ENCODE measurements around the gene LYPD6.

Gene LYPD6

DNA sequence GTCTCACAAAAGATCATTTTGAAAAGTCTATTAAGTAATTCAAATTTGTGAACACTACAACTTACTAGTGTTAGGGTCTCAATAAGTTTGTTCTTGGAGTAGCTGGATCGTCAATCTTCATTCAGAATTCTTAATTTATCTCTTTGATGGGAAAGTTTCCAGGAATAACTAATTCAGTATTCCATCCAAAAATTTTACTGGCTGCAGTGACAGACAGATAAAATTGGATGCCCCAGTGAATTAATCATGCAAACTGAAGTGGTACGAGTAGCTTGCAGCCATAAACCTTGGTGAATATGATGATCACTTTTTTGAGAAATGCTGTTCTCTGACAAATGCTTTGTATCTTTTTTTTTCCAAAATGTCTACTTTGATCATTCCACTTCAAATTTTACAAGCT, 112.8 kb downstream of the LYPD6 start:
- peak; percentile 58; the same call in 1 of the 2 replicates for TF ChIP-seq ISL1 (CRISPR knock-in tag; IDR thresholded peaks at IDR 0.05)
- no peak for TF ChIP-seq ESRRG (CRISPR knock-in tag; IDR thresholded peaks at IDR 0.05)
- no peak for TF ChIP-seq TCF4 (CRISPR knock-in tag; IDR thresholded peaks at IDR 0.05; ENCODE audit: borderline replicate concordance)
- TF ChIP-seq ZFP3 (CRISPR knock-in tag; IDR thresholded peaks at IDR 0.05), result no peak
- ATAC-seq, result no peak

DNA sequence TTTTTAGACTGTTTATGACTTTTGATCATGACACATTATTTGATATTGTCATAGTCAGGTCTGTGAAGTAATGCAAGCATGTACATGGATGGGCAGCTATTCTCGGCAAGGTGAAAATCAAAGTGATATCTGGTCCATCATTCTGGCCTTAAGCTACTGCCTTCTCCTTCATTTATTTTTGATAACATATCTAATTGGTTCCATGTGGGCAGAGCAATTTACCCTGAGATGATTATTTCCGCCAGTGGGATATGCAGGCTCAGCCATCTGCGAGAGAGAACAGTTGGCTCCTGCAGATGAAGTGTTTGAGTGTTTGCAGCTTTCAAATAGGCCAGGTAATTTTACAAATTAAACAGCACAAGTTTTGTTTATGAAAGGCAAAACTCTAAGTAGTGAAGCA, 116.4 kb downstream of the LYPD6 start:
- ATAC-seq, result no peak
- no peak for TF ChIP-seq BACH2 (CRISPR knock-in tag; IDR thresholded peaks at IDR 0.05; ENCODE audit: borderline replicate concordance)
- TF ChIP-seq ZNF565 (CRISPR knock-in tag; conservative IDR thresholded peaks at IDR 0.05; ENCODE audit: low read depth), result no peak
- no peak for TF ChIP-seq ZNF70 (CRISPR knock-in tag; IDR thresholded peaks at IDR 0.05)
- no peak for TF ChIP-seq ZFP30 (CRISPR knock-in tag; IDR thresholded peaks at IDR 0.05)
- TF ChIP-seq, protein P1, sequence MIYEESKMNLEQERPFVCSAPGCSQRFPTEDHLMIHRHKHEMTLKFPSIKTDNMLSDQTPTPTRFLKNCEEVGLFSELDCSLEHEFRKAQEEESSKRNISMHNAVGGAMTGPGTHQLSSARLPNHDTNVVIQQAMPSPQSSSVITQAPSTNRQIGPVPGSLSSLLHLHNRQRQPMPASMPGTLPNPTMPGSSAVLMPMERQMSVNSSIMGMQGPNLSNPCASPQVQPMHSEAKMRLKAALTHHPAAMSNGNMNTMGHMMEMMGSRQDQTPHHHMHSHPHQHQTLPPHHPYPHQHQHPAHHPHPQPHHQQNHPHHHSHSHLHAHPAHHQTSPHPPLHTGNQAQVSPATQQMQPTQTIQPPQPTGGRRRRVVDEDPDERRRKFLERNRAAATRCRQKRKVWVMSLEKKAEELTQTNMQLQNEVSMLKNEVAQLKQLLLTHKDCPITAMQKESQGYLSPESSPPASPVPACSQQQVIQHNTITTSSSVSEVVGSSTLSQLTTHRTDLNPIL (CRISPR knock-in tag; IDR thresholded peaks at IDR 0.05; ENCODE audit: low read depth), result no peak
- TF ChIP-seq, protein P2, sequence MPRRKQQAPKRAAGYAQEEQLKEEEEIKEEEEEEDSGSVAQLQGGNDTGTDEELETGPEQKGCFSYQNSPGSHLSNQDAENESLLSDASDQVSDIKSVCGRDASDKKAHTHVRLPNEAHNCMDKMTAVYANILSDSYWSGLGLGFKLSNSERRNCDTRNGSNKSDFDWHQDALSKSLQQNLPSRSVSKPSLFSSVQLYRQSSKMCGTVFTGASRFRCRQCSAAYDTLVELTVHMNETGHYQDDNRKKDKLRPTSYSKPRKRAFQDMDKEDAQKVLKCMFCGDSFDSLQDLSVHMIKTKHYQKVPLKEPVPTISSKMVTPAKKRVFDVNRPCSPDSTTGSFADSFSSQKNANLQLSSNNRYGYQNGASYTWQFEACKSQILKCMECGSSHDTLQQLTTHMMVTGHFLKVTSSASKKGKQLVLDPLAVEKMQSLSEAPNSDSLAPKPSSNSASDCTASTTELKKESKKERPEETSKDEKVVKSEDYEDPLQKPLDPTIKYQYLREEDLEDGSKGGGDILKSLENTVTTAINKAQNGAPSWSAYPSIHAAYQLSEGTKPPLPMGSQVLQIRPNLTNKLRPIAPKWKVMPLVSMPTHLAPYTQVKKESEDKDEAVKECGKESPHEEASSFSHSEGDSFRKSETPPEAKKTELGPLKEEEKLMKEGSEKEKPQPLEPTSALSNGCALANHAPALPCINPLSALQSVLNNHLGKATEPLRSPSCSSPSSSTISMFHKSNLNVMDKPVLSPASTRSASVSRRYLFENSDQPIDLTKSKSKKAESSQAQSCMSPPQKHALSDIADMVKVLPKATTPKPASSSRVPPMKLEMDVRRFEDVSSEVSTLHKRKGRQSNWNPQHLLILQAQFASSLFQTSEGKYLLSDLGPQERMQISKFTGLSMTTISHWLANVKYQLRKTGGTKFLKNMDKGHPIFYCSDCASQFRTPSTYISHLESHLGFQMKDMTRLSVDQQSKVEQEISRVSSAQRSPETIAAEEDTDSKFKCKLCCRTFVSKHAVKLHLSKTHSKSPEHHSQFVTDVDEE (CRISPR knock-in tag; IDR thresholded peaks at IDR 0.05), result peak; percentile 91
- TF ChIP-seq TCF4 (CRISPR knock-in tag; IDR thresholded peaks at IDR 0.05; ENCODE audit: borderline replicate concordance), result peak; percentile 93

DNA sequence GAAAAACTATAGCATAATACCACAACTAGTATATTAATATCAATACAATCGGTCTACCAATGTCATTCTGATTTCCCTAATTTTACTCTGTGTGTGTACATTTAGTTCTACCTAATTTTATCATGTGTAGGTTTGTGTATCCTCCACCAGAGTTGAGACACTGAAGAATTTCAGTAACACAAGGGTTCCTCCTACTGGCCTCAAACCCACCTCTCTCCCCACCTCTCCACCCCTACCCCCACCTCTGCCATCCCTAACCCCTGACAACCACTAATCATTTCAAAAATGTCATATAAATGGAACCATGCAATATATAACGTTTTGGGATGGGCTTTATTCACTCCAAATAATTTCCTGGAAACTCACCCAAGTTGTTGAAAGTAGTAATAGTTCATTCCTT, 117.9 kb downstream of the LYPD6 start:
- TF ChIP-seq ZC3H10 (CRISPR knock-in tag; IDR thresholded peaks at IDR 0.05) (no peak), PPARA (CRISPR knock-in tag; IDR thresholded peaks at IDR 0.05; ENCODE audit: borderline replicate concordance) (no peak), BACH2 (CRISPR knock-in tag; IDR thresholded peaks at IDR 0.05; ENCODE audit: borderline replicate concordance) (no peak)
- TF ChIP-seq, protein P3, sequence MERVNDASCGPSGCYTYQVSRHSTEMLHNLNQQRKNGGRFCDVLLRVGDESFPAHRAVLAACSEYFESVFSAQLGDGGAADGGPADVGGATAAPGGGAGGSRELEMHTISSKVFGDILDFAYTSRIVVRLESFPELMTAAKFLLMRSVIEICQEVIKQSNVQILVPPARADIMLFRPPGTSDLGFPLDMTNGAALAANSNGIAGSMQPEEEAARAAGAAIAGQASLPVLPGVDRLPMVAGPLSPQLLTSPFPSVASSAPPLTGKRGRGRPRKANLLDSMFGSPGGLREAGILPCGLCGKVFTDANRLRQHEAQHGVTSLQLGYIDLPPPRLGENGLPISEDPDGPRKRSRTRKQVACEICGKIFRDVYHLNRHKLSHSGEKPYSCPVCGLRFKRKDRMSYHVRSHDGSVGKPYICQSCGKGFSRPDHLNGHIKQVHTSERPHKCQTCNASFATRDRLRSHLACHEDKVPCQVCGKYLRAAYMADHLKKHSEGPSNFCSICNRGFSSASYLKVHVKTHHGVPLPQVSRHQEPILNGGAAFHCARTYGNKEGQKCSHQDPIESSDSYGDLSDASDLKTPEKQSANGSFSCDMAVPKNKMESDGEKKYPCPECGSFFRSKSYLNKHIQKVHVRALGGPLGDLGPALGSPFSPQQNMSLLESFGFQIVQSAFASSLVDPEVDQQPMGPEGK (CRISPR knock-in tag; IDR thresholded peaks at IDR 0.05; ENCODE audit: borderline replicate concordance), result no peak

DNA sequence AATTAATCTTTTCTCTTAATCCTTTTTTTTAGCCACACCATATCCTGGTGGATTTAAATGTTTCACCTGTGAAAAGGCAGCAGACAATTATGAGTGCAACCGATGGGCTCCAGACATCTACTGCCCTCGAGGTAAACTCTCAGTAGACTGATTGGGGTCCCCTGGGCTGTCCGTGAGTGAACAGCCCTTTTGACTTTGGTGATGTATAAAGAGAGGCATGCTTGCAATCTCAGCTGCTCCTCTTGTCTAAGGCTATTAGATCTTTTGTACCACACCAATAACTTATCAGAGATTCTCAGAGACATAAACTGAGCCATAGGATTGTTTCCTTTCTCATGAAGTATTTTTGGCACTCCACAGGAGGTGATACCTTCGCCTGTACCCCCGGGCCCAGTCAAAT, 118.6 kb downstream of the LYPD6 start:
- ATAC-seq, result no peak
- TF ChIP-seq ISL1 (CRISPR knock-in tag; IDR thresholded peaks at IDR 0.05) (peak; percentile 15; the same call in 1 of the 2 replicates), ZFP3 (CRISPR knock-in tag; IDR thresholded peaks at IDR 0.05) (no peak)

More for the DNA sequence above, 117.9 kb downstream of the LYPD6 start:
- no peak for ATAC-seq

DNA sequence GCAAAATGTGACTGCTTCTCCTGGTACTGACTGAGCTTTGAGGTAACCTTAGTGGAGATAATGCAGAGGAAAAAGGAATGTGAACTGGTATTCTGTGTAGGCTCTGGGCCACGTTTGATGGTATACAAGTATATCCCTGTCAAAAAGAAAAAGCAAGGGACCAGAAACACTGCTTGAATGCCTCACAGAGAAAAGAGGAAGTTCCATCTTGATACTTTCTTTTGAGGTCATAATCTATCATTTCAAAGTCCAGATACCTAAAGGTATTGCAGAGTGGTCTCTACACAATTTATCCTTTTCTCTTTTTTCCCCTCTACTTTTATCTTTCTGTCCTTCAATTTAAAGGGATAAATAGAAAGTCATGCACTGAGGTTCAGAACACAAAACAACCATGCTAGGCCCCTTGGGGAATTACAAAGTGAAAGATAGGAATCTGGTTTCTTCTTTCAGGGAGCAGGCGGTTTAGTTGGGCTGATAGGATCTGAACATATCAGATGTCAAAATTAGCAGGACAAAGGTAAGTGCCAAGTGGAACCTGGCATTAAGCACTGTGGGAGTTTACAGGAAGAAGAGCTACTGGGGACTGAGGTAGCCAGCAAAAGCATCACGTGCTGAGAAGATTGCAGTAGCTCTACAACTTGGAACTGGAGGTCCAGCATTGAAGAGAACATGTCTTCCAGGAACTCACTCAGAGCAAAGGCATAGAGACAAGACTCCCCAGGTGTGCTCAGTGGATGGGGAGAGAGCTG, 121.2 kb downstream of the LYPD6 start:
- TF ChIP-seq PPARA (CRISPR knock-in tag; IDR thresholded peaks at IDR 0.05; ENCODE audit: borderline replicate concordance), result no peak
- no peak for TF ChIP-seq CSDC2 (CRISPR knock-in tag; IDR thresholded peaks at IDR 0.05)
- TF ChIP-seq TOX (CRISPR knock-in tag; IDR thresholded peaks at IDR 0.05; ENCODE audit: borderline replicate concordance), result no peak
- TF ChIP-seq, protein P4, sequence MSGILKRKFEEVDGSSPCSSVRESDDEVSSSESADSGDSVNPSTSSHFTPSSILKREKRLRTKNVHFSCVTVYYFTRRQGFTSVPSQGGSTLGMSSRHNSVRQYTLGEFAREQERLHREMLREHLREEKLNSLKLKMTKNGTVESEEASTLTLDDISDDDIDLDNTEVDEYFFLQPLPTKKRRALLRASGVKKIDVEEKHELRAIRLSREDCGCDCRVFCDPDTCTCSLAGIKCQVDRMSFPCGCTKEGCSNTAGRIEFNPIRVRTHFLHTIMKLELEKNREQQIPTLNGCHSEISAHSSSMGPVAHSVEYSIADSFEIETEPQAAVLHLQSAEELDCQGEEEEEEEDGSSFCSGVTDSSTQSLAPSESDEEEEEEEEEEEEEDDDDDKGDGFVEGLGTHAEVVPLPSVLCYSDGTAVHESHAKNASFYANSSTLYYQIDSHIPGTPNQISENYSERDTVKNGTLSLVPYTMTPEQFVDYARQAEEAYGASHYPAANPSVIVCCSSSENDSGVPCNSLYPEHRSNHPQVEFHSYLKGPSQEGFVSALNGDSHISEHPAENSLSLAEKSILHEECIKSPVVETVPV (CRISPR knock-in tag; IDR thresholded peaks at IDR 0.05), result no peak
- ATAC-seq, result no peak

DNA sequence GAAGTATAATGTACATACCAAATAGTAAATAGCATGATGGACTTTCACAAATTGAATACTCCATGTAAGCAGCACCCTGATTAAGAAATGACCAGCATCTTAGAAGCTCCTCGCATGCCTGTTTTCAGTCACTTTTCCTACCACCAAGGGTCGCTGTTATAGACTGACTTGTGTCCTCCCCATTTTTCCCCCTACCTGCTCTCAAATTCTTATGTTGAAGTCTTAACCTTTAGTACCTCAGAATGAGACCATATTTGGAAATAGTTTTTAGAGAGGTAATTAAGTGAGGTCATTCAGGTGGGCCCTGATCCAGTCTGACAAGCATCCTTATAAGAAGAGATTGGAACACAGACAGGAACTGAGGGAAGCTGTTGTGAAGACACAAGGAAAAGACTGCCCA, 125.9 kb downstream of the LYPD6 start:
- ATAC-seq, result no peak
- TF ChIP-seq CSDC2 (CRISPR knock-in tag; IDR thresholded peaks at IDR 0.05), result no peak
- TF ChIP-seq ZNF8 (CRISPR knock-in tag; IDR thresholded peaks at IDR 0.05), result no peak
- TF ChIP-seq, protein P1 (CRISPR knock-in tag; IDR thresholded peaks at IDR 0.05; ENCODE audit: low read depth), result no peak
- TF ChIP-seq, protein P4 (CRISPR knock-in tag; IDR thresholded peaks at IDR 0.05), result no peak
- TF ChIP-seq, protein P5, sequence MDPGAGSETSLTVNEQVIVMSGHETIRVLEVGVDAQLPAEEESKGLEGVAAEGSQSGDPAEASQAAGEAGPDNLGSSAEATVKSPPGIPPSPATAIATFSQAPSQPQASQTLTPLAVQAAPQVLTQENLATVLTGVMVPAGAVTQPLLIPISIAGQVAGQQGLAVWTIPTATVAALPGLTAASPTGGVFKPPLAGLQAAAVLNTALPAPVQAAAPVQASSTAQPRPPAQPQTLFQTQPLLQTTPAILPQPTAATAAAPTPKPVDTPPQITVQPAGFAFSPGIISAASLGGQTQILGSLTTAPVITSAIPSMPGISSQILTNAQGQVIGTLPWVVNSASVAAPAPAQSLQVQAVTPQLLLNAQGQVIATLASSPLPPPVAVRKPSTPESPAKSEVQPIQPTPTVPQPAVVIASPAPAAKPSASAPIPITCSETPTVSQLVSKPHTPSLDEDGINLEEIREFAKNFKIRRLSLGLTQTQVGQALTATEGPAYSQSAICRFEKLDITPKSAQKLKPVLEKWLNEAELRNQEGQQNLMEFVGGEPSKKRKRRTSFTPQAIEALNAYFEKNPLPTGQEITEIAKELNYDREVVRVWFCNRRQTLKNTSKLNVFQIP (CRISPR knock-in tag; IDR thresholded peaks at IDR 0.05; ENCODE audit: borderline replicate concordance, low read depth), result no peak
- no peak for TF ChIP-seq PPARA (CRISPR knock-in tag; IDR thresholded peaks at IDR 0.05; ENCODE audit: borderline replicate concordance)
- TF ChIP-seq ZFP3 (CRISPR knock-in tag; IDR thresholded peaks at IDR 0.05), result no peak
- TF ChIP-seq TOX (CRISPR knock-in tag; IDR thresholded peaks at IDR 0.05; ENCODE audit: borderline replicate concordance), result no peak
- no peak for TF ChIP-seq ZC3H10 (CRISPR knock-in tag; IDR thresholded peaks at IDR 0.05)
- TF ChIP-seq GLIS3 (CRISPR knock-in tag; IDR thresholded peaks at IDR 0.05), result no peak
- no peak for TF ChIP-seq ZFP30 (CRISPR knock-in tag; IDR thresholded peaks at IDR 0.05)

All from SK-N-SH treated with all-trans-retinoic acid at 6 μM for 48 hours (cell line).